HG02642 (cell line): Measurements from ENCODE around the gene INPP5F.
"Not testable (repeated sequence)": the region's sequence is repeated elsewhere in the genome, so short reads cannot be mapped to it uniquely, and the experiment has no call there.

ENCODE experiments used
- ATAC-seq: cut with Tn5 transposase; IDR thresholded peaks from one replicate; pipeline ENCODE4 v1.9.1; 2021; ENCODE audit warnings: mild to moderate bottlenecking; ENCODE audit not compliant: unreplicated experiment, poor library complexity

The INPP5F gene

DNA sequence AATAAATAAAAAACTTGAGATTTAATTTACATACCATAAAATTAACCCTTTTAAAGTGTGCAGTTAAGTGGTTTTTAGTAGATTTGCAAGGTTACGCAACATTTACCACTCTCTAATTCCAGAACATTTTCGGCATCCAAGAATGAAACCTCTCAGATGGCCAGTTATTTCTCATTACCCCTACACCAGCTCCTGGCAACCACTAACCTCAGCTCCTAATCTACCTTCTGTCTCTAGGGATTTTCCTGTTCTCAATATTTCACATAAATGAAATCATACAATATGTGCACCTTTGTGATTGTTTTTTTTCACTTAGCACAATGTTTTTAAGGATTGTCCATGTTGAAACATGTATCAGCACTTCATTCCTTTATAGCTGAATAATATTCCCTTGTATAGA, 45.1 kb downstream of the INPP5F start:
- no peak for ATAC-seq

DNA sequence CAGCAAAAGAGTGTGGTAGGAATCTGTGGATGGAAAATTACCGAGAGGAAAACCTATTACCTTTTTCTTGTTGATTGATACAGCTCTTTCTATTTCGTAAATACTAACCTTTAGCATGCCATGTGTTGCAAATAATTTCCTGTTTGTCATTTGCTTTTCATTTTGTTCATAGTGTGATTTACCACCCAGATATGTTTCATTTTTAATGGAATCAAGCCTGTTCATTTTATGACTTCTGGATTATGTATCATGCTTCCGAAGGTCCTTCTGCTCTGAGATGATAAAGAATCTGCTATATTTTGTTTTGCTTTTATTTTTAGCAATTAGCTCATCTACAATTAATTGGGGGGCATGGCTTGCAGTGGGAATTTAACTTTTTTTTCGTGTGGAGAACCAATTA, 46.5 kb downstream of the INPP5F start:
- ATAC-seq = no peak

DNA sequence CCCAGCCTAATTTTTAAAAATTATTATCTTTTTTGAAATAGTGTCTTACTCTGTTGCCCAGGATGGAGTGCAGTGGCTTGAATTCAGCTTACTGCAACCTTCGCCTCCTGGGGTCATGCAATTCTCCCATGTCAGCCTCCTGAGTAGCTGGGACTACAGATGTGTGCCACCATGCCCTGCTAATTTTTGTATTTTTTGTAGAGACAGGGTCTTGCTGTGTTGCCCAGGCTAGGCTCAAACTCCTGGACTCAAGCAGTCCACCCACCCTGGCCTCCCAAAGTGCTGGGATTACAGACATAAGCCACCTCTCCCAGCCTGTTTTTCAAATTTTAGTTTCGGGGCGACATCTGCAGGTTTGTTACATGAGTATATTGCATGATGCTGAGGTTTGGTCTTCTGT, 47.2 kb downstream of the INPP5F start:
- ATAC-seq = not testable (repeated sequence)

DNA sequence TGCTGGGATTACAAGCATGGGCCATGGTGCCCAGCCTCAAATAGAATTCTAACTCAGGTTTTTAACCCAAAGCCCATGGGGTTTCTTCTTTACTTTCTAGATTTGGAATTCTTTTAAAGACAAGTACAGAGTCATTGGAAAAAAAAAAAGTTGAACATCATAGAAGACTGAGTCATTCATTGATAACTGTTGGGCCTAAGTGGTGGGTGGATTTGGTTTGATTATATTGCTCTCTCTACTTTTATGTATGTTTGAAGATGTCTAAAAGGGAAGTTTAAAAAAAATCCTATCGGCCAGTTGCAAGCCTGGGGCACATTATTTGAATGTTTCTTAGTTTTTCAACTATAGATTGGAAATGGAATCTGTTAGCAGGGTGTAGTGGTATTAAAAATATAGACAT, 49.7 kb downstream of the INPP5F start:
- ATAC-seq = no peak

DNA sequence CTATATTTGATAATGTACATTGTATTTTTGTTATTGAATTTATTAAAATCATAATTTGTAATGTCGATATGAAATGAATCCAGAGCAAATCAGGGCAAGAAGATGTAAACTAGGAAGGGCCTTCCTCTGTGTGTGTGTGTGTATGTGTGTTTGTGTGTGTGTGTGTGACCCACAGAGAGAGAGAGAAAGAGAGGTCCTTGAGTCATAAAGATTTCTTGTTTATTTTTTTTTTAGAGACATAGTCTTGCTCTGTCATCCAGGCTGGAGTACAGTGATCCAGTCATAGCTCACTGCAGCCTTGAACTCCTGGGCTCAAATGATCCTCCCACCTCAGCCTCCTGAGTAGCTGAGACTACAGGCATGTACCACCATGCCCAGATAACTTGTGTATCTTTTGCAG, 50.7 kb downstream of the INPP5F start:
- ATAC-seq = no peak

DNA sequence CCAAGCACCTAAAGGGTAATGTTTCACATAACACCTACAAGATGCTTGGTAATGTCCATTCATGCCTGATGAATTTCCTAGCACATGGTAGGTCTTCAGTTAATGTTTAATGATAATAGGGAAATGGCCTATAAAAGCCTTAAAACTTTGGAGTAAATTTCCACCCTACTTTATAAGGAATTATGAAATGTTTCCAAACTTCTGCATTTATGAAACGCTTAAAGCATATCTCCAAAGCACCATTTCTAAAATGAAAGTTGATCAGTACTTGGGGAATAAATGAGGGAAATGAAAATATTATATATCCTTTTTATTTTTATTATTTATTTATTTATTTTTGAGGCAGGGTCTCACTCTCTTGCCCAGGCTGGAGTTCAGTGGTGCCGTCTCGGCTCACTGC, 51.8 kb downstream of the INPP5F start:
- ATAC-seq = no peak

DNA sequence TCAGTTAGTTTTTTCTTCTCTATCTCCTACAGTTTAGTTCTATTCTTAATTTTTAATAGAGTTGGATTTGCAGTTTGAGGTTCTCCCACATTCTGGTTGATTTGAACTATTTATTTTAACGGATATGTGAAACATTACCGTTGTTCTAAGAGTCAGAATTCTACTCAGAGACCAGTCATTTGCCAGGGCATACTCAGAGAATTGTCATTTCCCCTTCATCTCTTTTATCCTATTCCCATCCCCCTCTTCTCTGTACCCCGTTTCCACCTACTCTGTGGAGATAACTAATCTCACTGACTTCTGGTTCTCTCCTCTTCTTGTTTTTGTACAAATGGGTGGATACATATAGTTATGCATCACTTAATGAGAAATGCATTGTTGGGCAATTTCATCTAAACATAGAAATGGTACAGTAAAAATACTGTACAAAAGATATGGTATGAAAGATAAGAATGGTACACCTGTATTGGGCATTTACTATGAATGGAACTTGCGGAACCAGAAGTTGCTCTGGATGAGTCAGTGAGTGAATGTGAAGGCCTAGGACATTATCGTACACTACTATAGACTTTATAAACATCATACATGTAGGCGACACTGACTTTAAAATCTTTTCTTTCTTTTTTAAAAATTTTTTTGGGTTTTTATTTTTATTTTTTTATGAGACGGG, 53.1 kb downstream of the INPP5F start:
- ATAC-seq = no peak

DNA sequence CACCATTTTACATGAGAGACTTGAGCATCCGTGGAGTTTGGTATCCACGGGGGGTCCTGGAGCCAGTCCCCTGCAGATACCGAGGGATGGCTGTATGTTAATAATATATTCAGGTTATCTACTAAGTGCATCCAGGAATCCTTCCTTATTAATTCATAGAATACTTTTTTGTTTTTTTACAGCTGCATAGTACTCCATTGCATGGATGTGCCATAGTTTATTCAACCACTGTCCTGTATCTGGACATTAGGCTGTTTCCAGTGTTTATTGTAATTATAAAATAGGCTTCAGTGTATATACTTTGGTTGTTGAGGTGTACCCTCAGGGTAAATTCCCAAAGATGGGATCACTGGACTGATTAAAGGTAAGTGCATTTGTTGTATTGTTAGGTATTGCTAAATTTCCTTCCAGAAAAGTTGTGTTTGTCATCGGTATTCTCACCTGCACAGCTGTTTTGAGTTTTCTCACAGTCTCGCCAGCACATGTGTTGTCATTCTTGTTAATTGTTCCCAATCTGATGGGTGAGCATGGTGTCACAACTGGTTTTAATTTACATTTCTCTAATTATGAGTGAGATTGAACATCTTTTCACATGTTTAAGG, 55.1 kb downstream of the INPP5F start:
- ATAC-seq = no peak

DNA sequence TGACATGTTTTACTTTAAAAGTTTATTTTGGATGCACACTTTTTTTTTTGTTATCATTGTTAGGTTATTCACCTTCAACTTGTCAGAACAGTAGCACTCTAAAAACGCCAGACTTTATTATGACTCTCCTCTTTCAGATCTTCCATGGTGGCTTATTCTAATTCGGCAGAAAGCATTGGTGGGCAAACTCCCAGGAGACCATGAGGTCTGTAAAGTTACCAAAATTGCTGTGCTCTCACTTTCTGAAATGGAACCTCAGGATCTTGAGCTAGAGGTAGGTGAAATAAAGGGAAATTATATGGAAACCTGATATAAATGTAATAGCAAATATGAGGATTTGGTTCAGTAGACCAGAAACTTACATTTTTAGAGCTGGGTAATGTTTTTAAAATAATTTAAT, 55.6 kb downstream of the INPP5F start:
- ATAC-seq = no peak

DNA sequence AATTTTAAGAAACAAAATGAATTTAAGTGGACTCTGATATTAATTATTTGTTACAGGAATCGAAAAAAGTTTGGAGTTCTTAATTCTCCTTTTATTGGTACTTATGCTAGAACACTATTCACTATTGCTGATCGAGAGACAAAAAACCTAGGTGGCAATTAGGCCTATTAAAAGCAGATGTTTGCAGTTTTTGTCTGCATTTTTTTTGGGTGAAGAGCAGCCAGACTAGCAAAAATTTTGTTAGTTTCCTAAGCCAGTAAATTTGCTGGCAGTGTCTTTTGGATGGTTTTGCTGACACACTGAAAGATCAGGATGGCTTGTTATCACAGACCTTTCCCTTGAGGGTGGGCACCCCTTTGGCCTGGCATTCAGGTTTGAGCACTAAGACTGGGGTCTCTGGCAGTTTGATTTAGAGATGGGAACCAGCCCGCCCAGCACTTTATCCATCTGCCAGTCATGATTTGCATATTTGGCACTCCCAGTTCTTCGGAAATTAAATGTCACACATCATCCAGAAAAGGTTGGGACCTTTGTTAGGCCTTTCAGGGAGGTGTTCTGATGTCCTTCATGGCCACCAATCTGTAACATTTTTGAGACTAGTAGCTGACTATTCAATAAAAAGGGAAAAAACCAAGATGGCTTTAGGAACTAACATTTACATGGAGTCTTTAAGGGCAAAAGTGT, 57.3 kb downstream of the INPP5F start:
- no peak for ATAC-seq

DNA sequence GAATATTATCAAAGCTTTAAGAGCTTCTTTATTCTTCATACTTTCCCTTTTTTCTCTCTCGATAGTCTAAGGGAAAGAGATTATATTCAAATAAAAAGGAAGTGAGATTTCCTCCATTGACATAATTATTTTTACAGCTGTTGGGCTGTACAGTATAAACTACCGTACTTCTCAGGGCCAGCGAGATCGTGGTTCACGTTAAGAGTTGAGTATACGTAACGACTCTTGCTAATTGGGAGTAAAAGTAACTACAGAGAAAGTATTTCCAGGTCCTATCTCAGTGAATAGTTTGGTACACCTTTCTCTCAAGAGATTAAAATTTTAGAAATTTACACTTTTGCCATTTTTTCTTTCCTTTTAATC, 57.8 kb downstream of the INPP5F start:
- no peak for ATAC-seq

DNA sequence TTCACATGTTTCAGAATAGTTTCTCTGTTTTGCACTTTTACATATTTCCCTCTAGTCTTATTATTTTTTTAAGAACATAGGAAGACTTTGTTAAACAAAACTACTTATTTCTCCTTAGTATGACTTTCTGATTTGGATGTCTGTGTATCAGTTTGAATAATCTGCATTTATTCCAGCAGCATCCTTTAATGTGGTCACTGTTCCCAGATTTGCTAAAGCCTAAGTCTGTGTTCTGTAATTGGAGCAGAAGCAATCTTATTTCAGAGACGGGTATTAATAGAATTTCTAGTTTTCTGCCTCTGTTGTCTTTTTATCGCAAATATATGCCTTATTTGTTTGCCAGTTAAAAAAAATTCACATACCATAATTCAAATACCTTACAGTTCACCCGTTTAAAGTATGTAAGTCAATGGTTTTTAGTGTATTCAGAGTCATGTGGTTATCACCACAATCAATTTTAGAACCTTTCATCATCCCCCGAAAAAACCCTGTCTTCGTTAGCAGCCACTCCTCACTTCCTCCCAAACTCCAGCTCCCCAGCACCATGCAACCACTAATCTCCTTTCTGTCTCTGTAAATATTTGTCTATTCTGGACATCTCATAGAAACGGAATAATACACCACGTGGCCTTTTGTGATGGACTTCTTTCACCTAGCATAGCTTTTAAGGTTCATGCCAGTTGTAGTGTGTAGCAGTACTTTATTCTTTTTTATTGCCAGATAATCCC, 58.7 kb downstream of the INPP5F start:
- ATAC-seq = no peak

DNA sequence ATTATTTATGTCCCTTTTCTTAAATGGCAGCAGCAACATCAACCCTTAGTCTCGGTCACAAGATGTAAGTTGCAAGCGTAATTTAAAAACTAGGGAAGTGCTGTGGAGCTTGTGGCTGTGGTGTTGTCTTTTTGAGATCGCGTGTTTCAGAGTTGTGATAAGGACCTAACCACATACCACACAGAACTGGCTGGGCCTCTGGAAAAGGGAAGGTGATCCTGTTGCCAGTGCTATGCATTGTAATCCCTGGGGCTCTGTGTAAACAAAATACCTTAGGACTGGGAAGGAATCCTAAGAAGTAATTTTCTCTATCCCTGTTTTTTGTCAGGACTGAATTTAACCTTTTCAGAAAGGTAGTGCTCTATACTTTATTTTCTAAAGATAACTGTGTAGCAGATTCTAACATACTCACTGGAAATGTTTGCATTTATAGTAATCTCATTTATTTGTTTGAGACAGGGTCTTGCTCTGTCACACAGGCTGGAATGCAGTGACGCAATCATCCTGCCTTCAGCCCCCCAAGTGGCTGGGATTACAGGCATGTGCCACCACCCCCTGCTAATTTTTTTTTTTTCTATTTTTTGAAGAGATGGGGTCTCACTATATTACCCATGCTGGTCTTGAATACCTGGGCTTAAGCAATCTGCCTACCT, 60.4 kb downstream of the INPP5F start:
- no peak for ATAC-seq

DNA sequence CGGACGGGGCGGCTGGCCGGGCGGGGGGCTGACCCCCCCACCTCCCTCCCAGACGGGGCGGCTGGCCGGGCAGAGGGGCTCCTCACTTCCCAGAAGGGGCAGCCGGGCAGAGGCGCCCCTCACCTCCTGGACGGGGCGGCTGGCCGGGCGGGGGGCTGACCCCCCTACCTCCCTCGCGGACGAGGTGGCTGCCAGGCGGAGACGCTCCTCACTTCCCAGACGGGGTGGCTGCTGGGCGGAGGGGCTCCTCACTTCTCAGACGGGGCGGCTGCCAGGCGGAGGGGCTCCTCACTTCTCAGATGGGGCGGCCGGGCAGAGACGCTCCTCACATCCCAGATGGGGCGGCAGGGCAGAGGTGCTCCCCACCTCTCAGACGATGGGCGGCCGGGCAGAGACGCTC, 69.3 kb downstream of the INPP5F start:
- ATAC-seq = not testable (repeated sequence)

DNA sequence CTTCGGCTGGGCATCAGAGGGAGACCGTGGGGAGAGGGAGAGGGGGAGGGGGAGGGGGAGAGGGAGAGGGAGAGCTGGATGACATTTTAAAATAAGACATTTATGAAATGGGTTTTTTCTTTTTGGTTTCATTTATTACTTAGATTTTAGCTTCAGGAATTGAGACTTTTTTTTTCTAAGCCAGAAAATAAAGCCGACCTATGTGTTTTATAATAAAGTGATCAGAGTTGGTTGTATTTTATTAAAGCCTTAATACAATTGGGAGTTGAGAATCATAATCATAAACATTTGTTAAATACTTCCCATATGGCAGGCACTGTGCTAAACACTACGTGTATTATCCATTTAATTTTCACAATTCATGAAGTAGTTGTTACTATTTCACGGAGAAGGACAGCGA, 70.2 kb downstream of the INPP5F start:
- ATAC-seq = no peak

DNA sequence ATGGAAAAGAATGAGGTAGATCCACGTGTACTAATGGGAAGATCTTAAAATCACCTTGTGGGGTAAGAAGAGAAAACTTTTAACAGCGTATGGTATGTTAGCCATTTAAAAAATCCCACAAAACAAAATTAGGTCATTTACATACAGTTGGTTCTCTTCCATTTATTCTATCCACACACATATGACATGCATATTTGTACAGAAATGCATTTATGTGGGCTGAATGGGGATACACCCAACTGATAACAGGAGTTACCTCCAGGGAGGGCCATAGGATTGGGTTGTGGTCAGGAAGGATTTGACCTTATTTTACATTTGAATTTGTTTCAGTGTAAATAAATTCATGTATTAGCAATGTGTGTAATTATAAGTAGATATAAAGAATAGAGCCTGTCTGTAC, 75.3 kb downstream of the INPP5F start:
- ATAC-seq = no peak

DNA sequence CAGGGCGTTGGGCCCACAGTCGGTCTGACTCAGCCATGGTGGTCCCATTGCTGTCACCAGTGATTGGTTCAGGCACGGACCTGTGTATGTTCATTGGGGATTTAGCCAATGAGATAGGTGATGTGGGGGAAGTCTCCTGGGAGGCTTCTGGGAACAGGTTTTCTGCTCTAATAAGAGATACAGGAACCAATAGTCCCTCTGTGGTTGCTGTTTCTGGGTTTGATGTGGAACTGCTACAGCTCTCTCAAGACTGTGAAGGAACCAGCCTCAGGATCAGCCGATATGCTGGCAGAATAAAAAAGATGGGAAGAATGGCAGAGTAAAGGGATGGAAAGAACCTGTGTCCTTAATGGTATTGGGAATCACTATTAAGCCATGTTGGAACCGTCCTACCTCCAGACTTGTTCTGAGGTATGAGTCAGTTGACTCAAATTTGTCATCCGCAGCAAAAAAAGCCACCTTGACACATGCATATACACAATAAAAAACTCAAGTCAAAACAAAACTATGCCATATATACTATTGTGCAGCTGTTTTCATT, 76.2 kb downstream of the INPP5F start:
- ATAC-seq = no peak

DNA sequence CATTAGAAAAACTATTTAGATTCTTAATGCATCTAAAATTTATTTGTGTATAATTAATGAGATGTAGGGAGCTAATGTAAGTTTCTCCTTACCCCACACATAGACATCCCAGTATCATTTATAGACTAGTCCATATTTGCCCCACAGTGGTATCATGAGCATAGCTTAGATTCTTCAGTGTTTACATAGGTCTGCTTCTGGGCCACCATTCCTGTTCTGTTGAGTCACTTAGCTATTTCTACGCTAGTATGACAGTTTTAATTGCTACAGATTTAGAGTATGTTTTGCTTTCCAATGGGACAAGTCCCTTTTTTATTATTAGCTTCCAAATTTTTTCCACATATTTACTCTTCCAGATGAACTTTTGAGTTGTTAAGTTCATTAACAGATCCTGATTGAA, 77.4 kb downstream of the INPP5F start:
- no peak for ATAC-seq

DNA sequence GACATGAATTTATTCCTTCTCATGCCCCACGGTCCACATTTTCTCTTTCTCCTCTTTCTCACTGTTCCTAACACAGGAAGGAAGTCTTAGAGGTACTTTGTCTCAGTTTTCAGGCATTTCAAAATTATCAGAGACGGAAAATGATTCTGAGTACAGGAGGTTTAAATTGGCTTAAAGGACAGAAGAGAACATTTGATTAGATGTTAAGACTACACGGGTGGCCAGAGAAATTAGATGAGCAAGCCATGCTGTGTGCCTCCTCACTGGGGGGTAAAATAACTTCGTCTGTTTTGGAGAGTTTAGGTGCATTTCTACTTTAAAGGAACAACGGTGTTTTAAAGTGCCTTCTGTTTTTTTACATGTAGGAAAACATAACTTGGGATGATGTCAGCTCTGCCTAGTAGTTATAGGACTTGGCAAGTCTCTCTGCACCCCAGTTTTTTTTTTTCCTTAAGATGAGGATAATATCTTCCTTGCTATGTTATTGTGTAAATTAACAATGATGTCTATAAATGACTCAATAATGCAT, 79.9 kb downstream of the INPP5F start:
- ATAC-seq = no peak
